Kidney (tissue), 14 donors: ENCODE data around the gene METAP1. TPM values are rescaled to one million over a fixed set of nuclear protein-coding genes. Genes with fewer than 3 reads are reported as not detected.

Experiments used
- DNase-seq, 5 donors: peaks; one replicate each; pipeline ENCODE4 v3.0.0-alpha.2; 2013 to 2020
- FAIRE-seq: peaks from 2 replicates; lab custom pipeline; 2012; peaks lifted over from hg19 to GRCh38; lab: Jason Lieb, UNC
- H3K27ac ChIP-seq, 2 donors: one replicate each; pipeline ENCODE4 v1.7.0; 2013; ENCODE audit warnings: low read depth in 2 of 2, low read length in 2 of 2, inconsistent platforms in 1 of 2
- H3K27me3 ChIP-seq: one replicate; pipeline ENCODE4 v1.7.1; 2013; ENCODE audit warnings: low read length, inconsistent platforms; ENCODE audit not compliant: control insufficient read depth, insufficient read depth
- H3K36me3 ChIP-seq, 3 donors: one replicate each; pipeline versions ENCODE4 v1.7.0 to v1.7.1; 2013; ENCODE audit warnings: low read length in 3 of 3, control low read depth in 1 of 3, inconsistent platforms in 1 of 3; ENCODE audit not compliant: insufficient read depth in 3 of 3, control insufficient read depth in 2 of 3
- H3K4me1 ChIP-seq, 3 donors: one replicate each; pipeline versions ENCODE4 v1.7.0 to v1.7.1; 2013; ENCODE audit warnings: low read length in 3 of 3, inconsistent platforms in 1 of 3, low read depth in 1 of 3; ENCODE audit not compliant: control insufficient read depth in 2 of 3, insufficient read depth in 2 of 3
- H3K4me3 ChIP-seq, 3 donors: one replicate each; pipeline versions ENCODE4 v1.7.0 to v1.8.1; 2013; ENCODE audit warnings: low read length in 3 of 3, control low read depth in 1 of 3, inconsistent platforms in 1 of 3
- H3K9ac ChIP-seq, 3 donors: one replicate each; pipeline versions ENCODE4 v1.7.0 to v1.7.1; 2013; ENCODE audit warnings: low read length in 3 of 3, control low read depth in 1 of 3, inconsistent platforms in 1 of 3
- H3K9me3 ChIP-seq, 3 donors: one replicate each; pipeline versions ENCODE4 v1.7.0 to v1.7.1; 2013; ENCODE audit warnings: low read length in 3 of 3, control low read depth in 1 of 3, inconsistent platforms in 1 of 3; ENCODE audit not compliant: control insufficient read depth in 2 of 3, insufficient read depth in 1 of 3
- CTCF ChIP-seq: IDR thresholded peaks from 3 replicates; pipeline ENCODE4 v1.5.1; 2012; ENCODE audit warnings: mild to moderate bottlenecking, moderate library complexity, borderline replicate concordance; ENCODE audit not compliant: insufficient read depth; ENCODE audit errors: extremely low read depth
- intact Hi-C: fragments of 100-400 bp; cut with DNase I; formaldehyde crosslinking; loops from one replicate; pipeline ENCODE4 v1.11.1; 2022
- polyA plus RNA-seq: library from polyadenylated mRNA; stranded (reverse); fragments of 350-450 nt; fragmentation: Illumina TruSeq; extraction: RNeasy Lipid Tissue Mini Kit (QIAGEN cat#74804); gene quantifications from one replicate; pipeline ENCODE4 v1.2.3, GENCODE V29; 2014; ENCODE audit warnings: low read depth, low replicate concordance; ENCODE audit not compliant: insufficient read depth
- total RNA-seq: library from RNA; stranded (reverse); fragmentation: NEBNext Ultra II Directional; extraction: Animal tissue kit (Norgen Biotek cat#: 25700); gene quantifications from one replicate; pipeline ENCODE4 v1.2.1, GENCODE V29; 2021
- donor health status: control.
- donor health status: control.
- donor health status: control.
- donor health status: control.
- donor health status: control.
- donor health status: DM: yes; HTN: yes; CAD: no.
- donor health status: Normal renal cell carcinoma (clear cell type).

METAP1 gene
- total and polyA plus RNA-seq, 2 donors from 2014 or later = 22.7 to 33.8 TPM

DNA sequence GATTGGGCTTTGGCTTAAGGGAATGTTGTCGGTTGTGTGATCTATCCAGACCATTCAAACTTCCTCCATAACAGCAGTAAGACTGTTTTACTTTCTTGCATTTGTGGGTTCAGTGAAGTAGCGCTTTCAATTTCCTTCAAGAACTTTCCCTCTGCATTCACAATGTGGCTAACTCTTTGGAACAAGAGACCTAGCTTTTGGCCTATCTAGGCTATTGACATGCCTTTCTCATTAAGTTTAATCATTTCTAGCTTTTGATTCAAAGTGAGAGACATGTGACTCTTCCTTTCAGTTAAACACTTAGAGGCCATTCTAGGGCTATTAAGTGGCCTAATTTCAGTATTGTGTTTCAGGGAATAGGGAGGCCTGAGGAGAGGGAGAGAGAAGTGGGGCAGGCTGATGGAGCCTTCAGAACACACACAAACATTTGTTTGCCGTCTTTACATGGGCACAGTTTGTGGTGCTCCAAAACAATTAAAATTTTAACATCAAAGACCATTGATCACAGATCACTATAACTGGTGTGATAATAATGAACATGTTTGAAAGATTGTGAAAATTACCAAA, 59.0 kb downstream of the METAP1 start:
- Histone ChIP-seq H3K36me3 (peaks cover 7 to 13% (median 11%) of the 10 kb centered on the region in 3 donors), H3K27ac (no peak overlapping the region), H3K4me3 (no peak overlapping the region), H3K9ac (no peak overlapping the region), H3K27me3 (no peaks in the 10 kb centered on the region), H3K4me1 (peaks cover 0 to 8% (median 0%) of the 10 kb centered on the region in 3 donors), H3K9me3 (no peaks in the 10 kb centered on the region)
- DNase-seq = peak in 1 of 5 donors; percentile 25
- intact Hi-C loops = loop anchor here (10.0 kb wide), 1 partner anchor 50 kb away; no protein-coding TSS in a partner anchor
- no peak for FAIRE-seq
- TF ChIP-seq CTCF = no peak

- intact Hi-C loops = loop anchor here (10.0 kb wide), 1 partner anchor 53 kb away; no protein-coding TSS in a partner anchor
- H3K27ac ChIP-seq = no peak overlapping the region
- H3K9me3 ChIP-seq = no peaks in the 10 kb centered on the region
- no peak overlapping the region for H3K4me3 ChIP-seq
- no peaks in the 10 kb centered on the region for H3K27me3 ChIP-seq
- FAIRE-seq (no peak), DNase-seq (no peak)
- H3K4me1 ChIP-seq = peaks cover 0 to 8% (median 3%) of the 10 kb centered on the region in 3 donors
- no peak overlapping the region for H3K9ac ChIP-seq
- TF ChIP-seq CTCF = no peak
- peaks cover 6 to 9% (median 7%) of the 10 kb centered on the region in 3 donors for H3K36me3 ChIP-seq
Observed at GRCh38 chr4:99058228-99058627, 62.7 kb downstream of the METAP1 start.

GRCh38 chr4:99059550-99059949, 64.0 kb downstream of the METAP1 start:
- DNase-seq = no peak
- intact Hi-C loops = loop anchor here (10.0 kb wide), 1 partner anchor 55 kb away; no protein-coding TSS in a partner anchor
- Histone ChIP-seq H3K27me3 (no peaks in the 10 kb centered on the region), H3K4me1 (peaks cover 0 to 6% (median 3%) of the 10 kb centered on the region in 3 donors), H3K9ac (no peak overlapping the region), H3K9me3 (no peaks in the 10 kb centered on the region), H3K4me3 (no peak overlapping the region), H3K36me3 (peaks cover 6 to 9% (median 7%) of the 10 kb centered on the region in 3 donors), H3K27ac (no peak overlapping the region)
- FAIRE-seq = no peak
- TF ChIP-seq CTCF = no peak
